ENCODE results near the gene F2.

DNA sequence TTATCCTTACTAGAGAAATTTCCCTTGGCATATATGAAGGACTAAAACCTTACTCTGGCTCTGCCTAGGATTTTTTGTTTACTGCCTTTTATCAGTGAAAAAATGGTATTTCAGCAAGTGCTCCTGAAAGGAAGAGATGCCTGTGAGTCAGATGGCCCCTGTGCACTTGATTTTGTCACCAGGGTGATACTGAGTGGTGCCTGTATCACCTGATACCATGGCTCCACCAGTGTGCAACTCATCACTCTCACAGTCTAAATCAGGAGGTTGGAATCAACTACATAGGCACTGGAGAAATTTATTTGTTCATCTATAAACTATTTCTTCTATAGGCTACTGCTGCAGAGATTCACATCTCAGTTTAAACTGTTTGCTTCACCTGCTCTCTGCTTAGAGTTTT is 43.2 kb downstream of the F2 start:
- TF ChIP-seq, protein P1, sequence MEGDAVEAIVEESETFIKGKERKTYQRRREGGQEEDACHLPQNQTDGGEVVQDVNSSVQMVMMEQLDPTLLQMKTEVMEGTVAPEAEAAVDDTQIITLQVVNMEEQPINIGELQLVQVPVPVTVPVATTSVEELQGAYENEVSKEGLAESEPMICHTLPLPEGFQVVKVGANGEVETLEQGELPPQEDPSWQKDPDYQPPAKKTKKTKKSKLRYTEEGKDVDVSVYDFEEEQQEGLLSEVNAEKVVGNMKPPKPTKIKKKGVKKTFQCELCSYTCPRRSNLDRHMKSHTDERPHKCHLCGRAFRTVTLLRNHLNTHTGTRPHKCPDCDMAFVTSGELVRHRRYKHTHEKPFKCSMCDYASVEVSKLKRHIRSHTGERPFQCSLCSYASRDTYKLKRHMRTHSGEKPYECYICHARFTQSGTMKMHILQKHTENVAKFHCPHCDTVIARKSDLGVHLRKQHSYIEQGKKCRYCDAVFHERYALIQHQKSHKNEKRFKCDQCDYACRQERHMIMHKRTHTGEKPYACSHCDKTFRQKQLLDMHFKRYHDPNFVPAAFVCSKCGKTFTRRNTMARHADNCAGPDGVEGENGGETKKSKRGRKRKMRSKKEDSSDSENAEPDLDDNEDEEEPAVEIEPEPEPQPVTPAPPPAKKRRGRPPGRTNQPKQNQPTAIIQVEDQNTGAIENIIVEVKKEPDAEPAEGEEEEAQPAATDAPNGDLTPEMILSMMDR (IDR thresholded peaks at IDR 0.05): no peak
- no peak for TF ChIP-seq EP300 (IDR thresholded peaks at IDR 0.05)
